IPS-11a (cell line): Measurements from ENCODE around the gene RSF1.

Experiments used
- H3K4me3 ChIP-seq: one replicate; pipeline ENCODE4 v1.5.1; 2013; ENCODE audit warnings: low read depth, low read length, control low read depth

Gene RSF1

GRCh38 chr11:77806415-77806814, 14.1 kb downstream of the RSF1 start:
- no peak overlapping the region for H3K4me3 ChIP-seq

GRCh38 chr11:77801477-77801876, 19.0 kb downstream of the RSF1 start:
- H3K4me3 ChIP-seq, result no peak overlapping the region

- H3K4me3 ChIP-seq, result no peak overlapping the region
These were observed 20.1 kb downstream of the RSF1 start for GRCh38 chr11:77800449-77800848.

- H3K4me3 ChIP-seq, result no peak overlapping the region
These were observed 21.2 kb downstream of the RSF1 start for GRCh38 chr11:77799338-77799737.

- no peak overlapping the region for H3K4me3 ChIP-seq
These were observed 26.6 kb downstream of the RSF1 start for GRCh38 chr11:77793972-77794371.

- no peak overlapping the region for H3K4me3 ChIP-seq
These were observed 29.2 kb downstream of the RSF1 start for GRCh38 chr11:77791301-77791700.

DNA sequence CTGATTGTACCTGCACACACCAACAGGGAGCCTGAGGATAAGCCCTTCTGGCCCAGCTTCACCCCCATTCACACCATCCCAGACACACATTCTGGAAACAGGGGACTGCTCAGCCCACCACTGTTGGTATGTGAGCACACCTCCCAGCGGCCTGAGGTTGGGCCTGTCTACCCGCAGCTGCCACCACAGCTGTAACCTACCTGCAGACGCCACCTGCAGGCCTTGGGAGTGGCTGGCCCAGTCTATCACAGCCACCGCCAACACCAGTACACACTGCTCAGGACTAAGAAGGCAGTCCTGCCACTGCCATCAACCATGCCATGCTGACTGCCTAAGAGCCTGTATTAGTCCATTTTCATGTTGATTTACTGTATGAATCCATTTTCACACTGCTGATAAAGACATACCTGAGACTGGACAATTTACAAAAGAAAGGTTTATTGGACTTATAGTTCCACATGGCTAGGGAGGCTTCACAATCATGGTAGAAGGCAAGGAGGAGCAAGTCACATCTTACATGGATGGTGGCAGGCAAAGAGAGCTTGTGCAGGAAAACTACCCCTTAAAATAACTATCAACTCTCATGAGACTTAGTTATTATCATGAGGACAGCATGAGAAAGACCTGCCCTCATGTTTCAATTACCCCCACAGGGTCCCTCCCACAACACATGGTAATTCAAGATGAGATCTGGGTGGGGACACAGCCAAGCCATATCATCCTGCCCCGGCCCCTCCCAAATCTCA, 30.6 kb downstream of the RSF1 start:
- no peak overlapping the region for H3K4me3 ChIP-seq

- no peak overlapping the region for H3K4me3 ChIP-seq
These were observed 31.3 kb downstream of the RSF1 start for GRCh38 chr11:77789061-77789730.

DNA sequence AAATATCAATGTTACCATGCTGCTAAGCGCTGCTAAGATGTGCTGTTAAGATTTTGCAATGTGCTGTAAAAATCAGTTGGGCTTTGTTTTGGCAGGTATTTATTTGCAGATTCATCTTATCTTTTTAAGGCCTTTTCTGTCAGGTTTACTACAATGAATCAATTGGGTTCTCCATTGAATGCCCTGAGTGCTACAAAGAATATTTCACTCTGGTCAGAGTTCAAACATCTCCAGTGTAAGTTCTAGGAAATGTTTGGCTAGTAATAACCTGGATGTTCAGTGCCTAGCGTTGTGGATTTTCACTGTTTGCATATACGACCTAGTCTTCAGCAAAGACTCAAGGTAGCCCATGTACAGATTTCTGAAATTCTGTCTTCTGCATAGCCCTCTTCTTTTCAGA, 36.0 kb downstream of the RSF1 start:
- H3K4me3 ChIP-seq, result no peak overlapping the region

- H3K4me3 ChIP-seq, result no peak overlapping the region
These were observed 37.5 kb downstream of the RSF1 start for GRCh38 chr11:77783025-77783424.

DNA sequence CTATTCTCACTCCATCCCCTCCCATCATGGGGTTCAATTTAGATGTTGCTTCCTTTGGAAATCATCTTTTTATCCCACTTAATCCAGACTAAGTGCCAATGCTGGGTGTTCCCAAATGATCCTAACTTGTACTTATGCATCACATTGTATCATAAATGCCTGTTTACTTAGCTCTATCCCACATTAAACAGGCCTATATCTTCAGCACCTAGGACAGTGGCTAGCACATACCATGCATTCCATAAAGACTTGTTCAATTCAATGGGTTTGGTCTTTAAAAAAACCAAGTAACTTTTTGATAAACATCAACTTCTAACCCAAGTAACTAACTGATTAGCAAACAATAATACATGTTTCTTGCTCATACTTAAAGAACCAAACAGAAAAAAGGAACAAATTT, 40.6 kb downstream of the RSF1 start:
- H3K4me3 ChIP-seq, result no peak overlapping the region

DNA sequence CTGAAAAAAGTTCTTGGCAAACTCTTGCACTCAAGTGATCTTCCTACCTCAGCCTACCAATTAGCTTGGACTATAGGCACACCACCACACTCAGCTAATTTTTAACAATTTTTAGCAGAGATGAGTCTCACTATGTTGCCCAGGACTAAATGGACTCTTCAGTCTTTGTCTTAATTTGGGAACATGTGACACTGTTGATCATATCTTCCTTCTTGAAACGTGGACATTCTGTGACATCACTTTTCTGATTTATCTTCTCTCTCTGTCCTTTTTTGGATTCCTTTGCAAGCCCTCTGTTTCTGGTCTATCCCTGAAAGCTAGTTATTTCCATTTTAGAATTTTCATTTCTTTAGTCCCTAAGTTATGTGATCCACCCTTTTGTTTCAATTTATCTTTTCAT, 42.0 kb downstream of the RSF1 start:
- H3K4me3 ChIP-seq, result no peak overlapping the region

DNA sequence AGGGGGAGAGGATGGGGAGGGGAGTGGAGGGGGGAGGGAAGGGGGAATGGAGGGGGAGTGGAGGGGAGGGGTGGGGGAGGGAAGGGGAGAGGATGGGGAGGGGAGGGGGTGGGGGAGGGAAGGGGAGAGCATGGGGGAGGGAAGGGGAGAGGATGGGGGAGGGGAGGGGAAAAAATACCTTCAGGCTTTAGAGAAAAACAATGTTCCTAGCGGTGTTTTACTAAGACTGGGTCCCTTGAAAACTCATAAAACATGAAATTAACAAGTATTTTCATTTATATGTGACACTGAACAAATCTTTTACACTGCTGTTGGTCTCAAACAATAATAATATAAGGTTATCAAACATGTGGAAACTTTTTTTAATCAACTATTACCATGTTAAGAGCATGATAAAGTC, 42.4 kb downstream of the RSF1 start:
- no peak overlapping the region for H3K4me3 ChIP-seq

DNA sequence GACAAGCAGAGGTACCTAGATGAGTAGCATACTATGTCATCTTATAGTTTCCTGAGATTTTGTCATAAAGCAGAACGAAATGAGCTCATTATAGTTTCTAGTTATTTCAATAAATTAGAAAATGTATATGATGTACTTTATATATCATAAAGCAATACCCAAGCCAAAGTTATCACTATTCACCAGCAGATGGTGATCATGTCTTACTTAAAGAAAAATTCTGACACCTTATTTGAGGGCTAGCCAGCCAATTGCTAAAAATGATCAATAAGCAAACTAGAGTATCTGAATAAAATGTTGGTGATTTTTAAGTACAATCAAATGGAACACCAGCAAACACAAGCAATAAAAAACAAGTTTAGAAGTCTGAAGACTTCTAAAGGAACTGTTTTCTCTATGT, 44.1 kb downstream of the RSF1 start:
- H3K4me3 ChIP-seq, result no peak overlapping the region

- no peak overlapping the region for H3K4me3 ChIP-seq
These were observed 44.6 kb downstream of the RSF1 start for GRCh38 chr11:77775936-77776335.

GRCh38 chr11:77771135-77771534, 49.4 kb downstream of the RSF1 start:
- H3K4me3 ChIP-seq, result no peak overlapping the region

DNA sequence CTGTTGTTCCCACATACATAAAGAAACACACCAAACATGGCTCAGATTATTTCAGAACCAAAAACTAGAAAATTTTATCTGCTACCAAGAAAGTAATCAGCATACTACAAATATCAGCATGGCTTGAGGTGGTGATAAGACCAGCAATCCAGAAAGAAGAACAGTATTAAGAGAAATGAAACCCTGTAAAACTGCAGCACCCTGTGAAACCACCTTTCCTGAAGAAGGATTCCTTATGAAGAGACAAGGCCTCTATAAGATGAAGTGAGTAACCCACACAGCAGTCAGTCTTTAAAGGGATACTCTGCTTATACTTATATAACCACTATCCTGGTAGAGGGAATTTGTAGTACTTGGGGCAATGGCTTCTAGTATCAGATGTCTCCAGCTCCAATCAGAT, 49.9 kb downstream of the RSF1 start:
- no peak overlapping the region for H3K4me3 ChIP-seq

GRCh38 chr11:77762426-77762825, 58.1 kb downstream of the RSF1 start:
- no peak overlapping the region for H3K4me3 ChIP-seq

DNA sequence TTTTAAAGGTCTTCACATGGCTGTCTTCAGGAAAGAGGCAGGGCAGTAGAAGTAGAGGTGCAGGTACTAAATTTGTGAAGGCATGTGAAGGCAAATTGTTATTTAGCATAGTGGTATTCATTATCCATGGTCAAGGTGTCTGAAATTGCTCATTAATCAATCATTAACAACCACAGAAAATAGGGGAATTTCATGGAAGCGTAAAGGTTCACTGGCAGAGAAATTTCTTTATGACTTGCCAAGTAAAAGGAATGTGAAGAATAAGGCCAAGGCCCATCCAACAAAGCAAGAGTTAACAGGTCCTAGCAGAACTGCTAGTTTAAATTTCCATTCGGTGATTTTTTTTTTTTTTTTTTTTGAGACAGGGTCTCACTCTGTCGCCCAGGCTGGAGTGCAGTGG, 59.0 kb downstream of the RSF1 start:
- no peak overlapping the region for H3K4me3 ChIP-seq

DNA sequence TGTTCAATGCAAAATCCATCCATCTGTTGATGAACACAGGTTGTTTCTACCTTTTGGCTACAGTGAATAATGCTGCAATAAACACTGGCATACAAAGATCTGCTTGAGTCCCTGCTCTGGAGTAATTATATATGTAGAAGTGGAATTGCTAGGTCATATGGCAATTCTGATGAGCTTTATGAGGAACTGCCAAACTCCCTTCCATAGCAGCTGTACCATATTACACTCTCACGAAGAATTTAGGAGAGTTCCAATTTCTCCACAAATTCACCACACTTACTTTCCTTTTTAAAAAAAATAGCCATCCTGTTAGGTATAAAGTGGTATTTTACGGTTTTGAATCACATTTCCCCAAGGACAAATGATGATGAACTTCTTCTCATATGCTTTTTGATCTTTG, 62.2 kb downstream of the RSF1 start:
- H3K4me3 ChIP-seq, result no peak overlapping the region

DNA sequence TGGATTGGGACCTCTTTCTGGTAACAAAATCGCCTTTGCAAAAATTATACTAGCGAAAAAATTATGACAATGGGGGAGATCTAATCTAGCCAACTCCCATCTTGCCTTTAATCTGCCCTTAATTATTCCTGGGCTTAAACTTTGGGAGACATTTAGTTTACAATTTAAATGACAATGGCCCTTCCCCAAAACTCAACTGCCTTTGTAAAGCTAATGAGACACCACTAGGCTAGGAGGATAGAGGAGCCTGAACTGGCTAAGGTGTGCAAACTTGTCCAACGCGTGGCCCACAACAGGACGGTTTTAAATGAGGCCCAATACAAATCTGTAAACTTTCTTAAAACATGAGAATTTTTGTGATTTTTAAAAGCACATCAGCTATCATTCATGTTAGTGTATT, 67.3 kb downstream of the RSF1 start:
- no peak overlapping the region for H3K4me3 ChIP-seq

- no peak overlapping the region for H3K4me3 ChIP-seq
These were observed 68.0 kb downstream of the RSF1 start for GRCh38 chr11:77752516-77752915.
